CD14-positive monocyte (primary cell): ENCODE results near the gene FUNDC1. TPM values are rescaled to one million over a fixed set of nuclear protein-coding genes. Genes with fewer than 3 reads are reported as not detected.

ENCODE experiments used
- DNase-seq, 3 donors: peaks; one replicate each; pipeline ENCODE4 v3.0.0-alpha.2; 2011 to 2022
- H2AFZ ChIP-seq: 2 replicates; pipeline ENCODE4 v1.6.0; 2012; ENCODE audit warnings: mild to moderate bottlenecking, low read depth, low read length, inconsistent platforms; ENCODE audit not compliant: insufficient read depth, poor library complexity, severe bottlenecking
- H3K27ac ChIP-seq, 2 donors: 1 replicate in 1 of 2; 2 replicates in 1 of 2; pipeline ENCODE4 v1.5.1; 2012 to 2013; ENCODE audit warnings: low read length in 2 of 2, control low read depth in 1 of 2, inconsistent platforms in 1 of 2, low read depth in 1 of 2, mild to moderate bottlenecking in 1 of 2
- H3K27me3 ChIP-seq, 2 donors: one replicate each; pipeline versions ENCODE4 v1.6.0 to v1.6.1; 2011 to 2013; ENCODE audit warnings: low read length in 2 of 2; ENCODE audit not compliant: control insufficient read depth in 2 of 2, insufficient read depth in 2 of 2
- H3K36me3 ChIP-seq, 2 donors: replicated peaks in 1 of 2; 1 replicate in 1 of 2; 2 replicates in 1 of 2; pipeline versions ENCODE4 v1.5.1 to v1.6.1; 2012 to 2013; ENCODE audit warnings: low read length in 2 of 2, control low read depth in 1 of 2, inconsistent platforms in 1 of 2, mild to moderate bottlenecking in 1 of 2; ENCODE audit not compliant: insufficient read depth in 2 of 2, control insufficient read depth in 1 of 2
- H3K4me1 ChIP-seq, 2 donors: 1 replicate in 1 of 2; 2 replicates in 1 of 2; pipeline versions ENCODE4 v1.5.1 to v1.6.1; 2012 to 2013; ENCODE audit warnings: low read length in 2 of 2, control low read depth in 1 of 2, inconsistent platforms in 1 of 2, mild to moderate bottlenecking in 1 of 2, moderate library complexity in 1 of 2; ENCODE audit not compliant: insufficient read depth in 2 of 2, control insufficient read depth in 1 of 2
- H3K4me2 ChIP-seq: replicated peaks from 2 replicates; pipeline ENCODE3; 2012; ENCODE audit warnings: low read length, moderate library complexity, mild to moderate bottlenecking; ENCODE audit not compliant: poor library complexity, severe bottlenecking; ENCODE audit errors: extremely low read depth
- H3K4me3 ChIP-seq, 3 experiments: fragments of 200-600 bp in 1 of 3; sonication (generic) in 1 of 3; replicated peaks in 1 of 3; 1 replicate in 2 of 3; 2 replicates in 1 of 3; pipeline ENCODE4 v1.5.1; 2011 to 2013; ENCODE audit warnings: low read length in 3 of 3, mild to moderate bottlenecking in 3 of 3, control low read depth in 2 of 3, low read depth in 2 of 3, inconsistent platforms in 1 of 3, moderate library complexity in 1 of 3
- H3K79me2 ChIP-seq: 2 replicates; pipeline ENCODE4 v1.6.0; 2012; ENCODE audit warnings: mild to moderate bottlenecking, control low read depth, inconsistent platforms, low read length, moderate library complexity; ENCODE audit not compliant: insufficient read depth
- H3K9ac ChIP-seq: 2 replicates; pipeline ENCODE4 v1.6.0; 2017; ENCODE audit warnings: low read length, mild to moderate bottlenecking; ENCODE audit not compliant: insufficient read depth, poor library complexity, severe bottlenecking
- H3K9me3 ChIP-seq, 2 donors: replicated peaks in 1 of 2; 1 replicate in 1 of 2; 2 replicates in 1 of 2; pipeline versions ENCODE4 v1.5.1 to v1.6.1; 2012 to 2013; ENCODE audit warnings: low read length in 2 of 2, control low read depth in 1 of 2; ENCODE audit not compliant: control insufficient read depth in 1 of 2, insufficient read depth in 1 of 2
- H4K20me1 ChIP-seq: 2 replicates; pipeline ENCODE4 v1.6.0; 2012; ENCODE audit warnings: mild to moderate bottlenecking, low read length, control low read depth, moderate library complexity; ENCODE audit not compliant: insufficient read depth
- H3K27ac Mint-ChIP-seq, 7 donors: one replicate each; pipeline ENCODE4 v1.8.0; 2020; ENCODE audit warnings: mild to moderate bottlenecking in 7 of 7, mixed read lengths in 7 of 7, moderate library complexity in 6 of 7, inconsistent platforms in 2 of 7
- H3K27me3 Mint-ChIP-seq, 3 donors: one replicate each; pipeline ENCODE4 v1.8.0; 2021 to 2022; ENCODE audit warnings: low read depth in 3 of 3, mild to moderate bottlenecking in 3 of 3, mixed read lengths in 3 of 3, moderate library complexity in 3 of 3, inconsistent platforms in 1 of 3
- H3K36me3 Mint-ChIP-seq, 2 donors: one replicate each; pipeline ENCODE4 v1.8.0; 2020; ENCODE audit warnings: mixed read lengths in 2 of 2, inconsistent platforms in 1 of 2, mild to moderate bottlenecking in 1 of 2
- H3K4me1 Mint-ChIP-seq: one replicate; pipeline ENCODE4 v1.8.0; 2020; ENCODE audit warnings: mild to moderate bottlenecking, mixed read lengths
- H3K4me3 Mint-ChIP-seq, 2 donors: one replicate each; pipeline ENCODE4 v1.8.0; 2020; ENCODE audit warnings: mild to moderate bottlenecking in 2 of 2, mixed read lengths in 2 of 2, moderate library complexity in 1 of 2
- H3K9me3 Mint-ChIP-seq, 7 donors: one replicate each; pipeline ENCODE4 v1.8.0; 2020 to 2022; ENCODE audit warnings: mixed read lengths in 7 of 7, mild to moderate bottlenecking in 6 of 7, moderate library complexity in 6 of 7, inconsistent platforms in 2 of 7
- WGBS: methylation state at CpG from one replicate; pipeline ENCODE4 v1.1.5; 2013; ENCODE audit warnings: missing lambda C conversion rate; ENCODE audit not compliant: insufficient coverage; 5-methylcytosine and 5-hydroxymethylcytosine counted together
- intact Hi-C, 2 donors: fragments of 100-400 bp; cut with micrococcal nuclease; formaldehyde crosslinking; loops; one replicate each; pipeline versions ENCODE4 v1.15.0 to v1.15.1; 2023
- polyA plus RNA-seq, 3 donors: library from polyadenylated mRNA; depleted of rRNA in 1 of 3; unstranded in 2 of 3; stranded (reverse) in 1 of 3; fragments of 300-500 nt in 2 of 3; fragments of >200 nt in 1 of 3; fragmentation: Illumina TruSeq in 2 of 3; gene quantifications; 1 replicate in 2 of 3; 2 replicates in 1 of 3; pipeline ENCODE4 v1.2.3, GENCODE V29; 2012 to 2021
- TF ChIP-seq, protein P1 (sequence below): fragments of 200-600 bp; IDR thresholded peaks from one replicate; pipeline ENCODE4 v1.8.0; 2022; ENCODE audit warnings: antibody characterized with exemption, mild to moderate bottlenecking

FUNDC1 gene
- polyA plus RNA-seq, 3 donors = 3.5 to 10.2 (median 8.5) TPM

DNA sequence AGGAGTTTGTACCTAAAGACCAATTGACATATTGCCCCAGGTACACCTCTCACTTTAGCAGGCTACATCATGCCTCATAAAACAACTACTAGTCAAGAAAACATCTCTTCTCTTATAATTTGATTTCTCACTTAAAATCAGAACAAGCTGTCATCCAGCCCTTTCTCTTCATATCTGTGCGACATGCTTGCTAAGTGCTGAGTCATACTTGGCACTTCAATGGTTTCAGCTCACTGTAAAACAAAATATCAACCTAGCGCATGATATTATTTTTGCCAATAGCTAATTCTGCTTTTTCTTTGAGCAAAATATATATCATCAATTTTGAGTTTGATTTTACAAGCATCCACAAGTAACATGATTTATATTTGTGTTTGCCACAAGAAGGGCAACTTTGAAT, 27.9 kb upstream of the FUNDC1 start:
- Mint-ChIP-seq H3K27ac (no peak overlapping the region), H3K9me3 (peaks cover 7 to 34% (median 26%) of the 10 kb centered on the region in 7 donors), H3K36me3 (no peaks in the 10 kb centered on the region), H3K27me3 (peaks cover 0 to 4% (median 0%) of the 10 kb centered on the region in 3 donors), H3K4me1 (peaks cover 4% of the 10 kb centered on the region), H3K4me3 (no peak overlapping the region)
- H3K27ac ChIP-seq = no peak overlapping the region
- H2AFZ ChIP-seq = no peak overlapping the region
- peaks cover 23 to 27% of the 10 kb centered on the region in 2 donors for H3K9me3 ChIP-seq
- WGBS = no CpG with 5 or more reads among the region's 2 CpGs
- intact Hi-C loops = no loop called here
- H3K4me1 ChIP-seq = no peaks in the 10 kb centered on the region
- no peak overlapping the region for H3K4me2 ChIP-seq
- no peaks in the 10 kb centered on the region for H3K79me2 ChIP-seq
- TF ChIP-seq, protein P1, sequence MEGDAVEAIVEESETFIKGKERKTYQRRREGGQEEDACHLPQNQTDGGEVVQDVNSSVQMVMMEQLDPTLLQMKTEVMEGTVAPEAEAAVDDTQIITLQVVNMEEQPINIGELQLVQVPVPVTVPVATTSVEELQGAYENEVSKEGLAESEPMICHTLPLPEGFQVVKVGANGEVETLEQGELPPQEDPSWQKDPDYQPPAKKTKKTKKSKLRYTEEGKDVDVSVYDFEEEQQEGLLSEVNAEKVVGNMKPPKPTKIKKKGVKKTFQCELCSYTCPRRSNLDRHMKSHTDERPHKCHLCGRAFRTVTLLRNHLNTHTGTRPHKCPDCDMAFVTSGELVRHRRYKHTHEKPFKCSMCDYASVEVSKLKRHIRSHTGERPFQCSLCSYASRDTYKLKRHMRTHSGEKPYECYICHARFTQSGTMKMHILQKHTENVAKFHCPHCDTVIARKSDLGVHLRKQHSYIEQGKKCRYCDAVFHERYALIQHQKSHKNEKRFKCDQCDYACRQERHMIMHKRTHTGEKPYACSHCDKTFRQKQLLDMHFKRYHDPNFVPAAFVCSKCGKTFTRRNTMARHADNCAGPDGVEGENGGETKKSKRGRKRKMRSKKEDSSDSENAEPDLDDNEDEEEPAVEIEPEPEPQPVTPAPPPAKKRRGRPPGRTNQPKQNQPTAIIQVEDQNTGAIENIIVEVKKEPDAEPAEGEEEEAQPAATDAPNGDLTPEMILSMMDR = no peak
- no peaks in the 10 kb centered on the region for H4K20me1 ChIP-seq
- DNase-seq = no peak
- H3K4me3 ChIP-seq = no peak overlapping the region
- no peaks in the 10 kb centered on the region for H3K27me3 ChIP-seq
- no peak overlapping the region for H3K9ac ChIP-seq
- H3K36me3 ChIP-seq = no peaks in the 10 kb centered on the region

- Mint-ChIP-seq H3K36me3 (no peaks in the 10 kb centered on the region), H3K27ac (no peak overlapping the region), H3K4me3 (no peak overlapping the region), H3K9me3 (peaks cover 7 to 32% (median 26%) of the 10 kb centered on the region in 7 donors), H3K4me1 (peaks cover 4% of the 10 kb centered on the region), H3K27me3 (peaks cover 0 to 6% (median 0%) of the 10 kb centered on the region in 3 donors)
- no peak overlapping the region for H3K9ac ChIP-seq
- no CpG with 5 or more reads among the region's 1 CpG for WGBS
- H3K79me2 ChIP-seq = no peaks in the 10 kb centered on the region
- intact Hi-C loops = no loop called here
- H3K27ac ChIP-seq = no peak overlapping the region
- peaks cover 23 to 27% of the 10 kb centered on the region in 2 donors for H3K9me3 ChIP-seq
- TF ChIP-seq, protein P1 = no peak
- no peak overlapping the region for H3K4me3 ChIP-seq
- H3K4me1 ChIP-seq = no peaks in the 10 kb centered on the region
- H4K20me1 ChIP-seq = no peaks in the 10 kb centered on the region
- H2AFZ ChIP-seq = no peak overlapping the region
- no peak for DNase-seq
- H3K27me3 ChIP-seq = no peaks in the 10 kb centered on the region
- no peaks in the 10 kb centered on the region for H3K36me3 ChIP-seq
- H3K4me2 ChIP-seq = no peak overlapping the region
These were observed 26.5 kb upstream of the FUNDC1 start for GRCh38 chrX:44569122-44569521.
